GM18873 (cell line): Measurements from ENCODE around the gene RNF227.

ENCODE experiments used
- ATAC-seq: cut with Tn5 transposase; IDR thresholded peaks from one replicate; pipeline ENCODE4 v1.9.1; 2021; ENCODE audit warnings: mild to moderate bottlenecking, moderate library complexity, moderate number of reproducible peaks; ENCODE audit not compliant: unreplicated experiment, low FRiP score

Gene RNF227

DNA sequence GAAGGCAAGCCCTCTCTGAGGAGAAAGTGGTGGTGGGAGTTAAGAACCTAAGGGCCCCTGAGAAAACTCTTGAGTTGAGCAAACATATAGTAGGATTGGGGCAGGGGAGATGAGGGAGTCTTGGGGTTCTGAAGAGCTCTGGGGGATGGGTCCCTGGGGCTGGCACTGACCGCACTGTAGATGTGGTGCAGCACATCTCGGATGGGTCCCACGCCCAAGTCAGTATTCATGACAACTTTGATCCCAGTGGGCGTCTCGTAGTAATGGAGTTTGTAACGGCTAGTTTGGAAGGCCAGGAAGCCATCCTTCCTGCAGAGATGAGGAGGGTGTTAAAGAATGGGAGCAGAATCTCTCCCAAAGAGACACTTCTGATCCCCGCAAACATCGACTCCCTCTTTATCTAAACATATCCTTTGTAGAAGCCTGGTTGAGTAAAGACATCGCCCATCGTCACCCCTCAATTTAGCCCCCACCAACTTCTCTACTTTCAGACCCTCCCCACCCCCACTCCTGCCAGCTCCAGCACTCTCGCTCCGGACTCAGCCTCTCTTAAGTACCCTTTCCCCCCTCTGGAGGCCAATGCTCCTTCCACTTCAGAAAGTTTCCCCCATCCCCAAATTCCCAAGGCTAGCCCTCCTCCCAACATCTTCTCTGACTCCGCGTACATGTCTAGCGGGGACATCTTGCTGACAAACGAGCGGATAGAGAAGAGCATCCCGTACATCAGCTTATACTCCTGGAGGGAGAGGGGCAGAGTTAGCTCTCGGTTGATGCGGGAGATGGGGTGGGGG, 14.9 kb upstream of the RNF227 start:
- no peak for ATAC-seq

- ATAC-seq = no peak
Observed at GRCh38 chr17:7929158-7930023, 13.3 kb upstream of the RNF227 start, which contains the start of gene KCNAB3. Gene KCNAB3, minus strand, starts transcription at chr17:7929856. Its CDS starts 421 bp downstream, at chr17:7929435.

GRCh38 chr17:7927596-7927995, 11.5 kb upstream of the RNF227 start:
- ATAC-seq = no peak

- no peak for ATAC-seq
Observed at GRCh38 chr17:7922845-7923628, 6.9 kb upstream of the RNF227 start.

DNA sequence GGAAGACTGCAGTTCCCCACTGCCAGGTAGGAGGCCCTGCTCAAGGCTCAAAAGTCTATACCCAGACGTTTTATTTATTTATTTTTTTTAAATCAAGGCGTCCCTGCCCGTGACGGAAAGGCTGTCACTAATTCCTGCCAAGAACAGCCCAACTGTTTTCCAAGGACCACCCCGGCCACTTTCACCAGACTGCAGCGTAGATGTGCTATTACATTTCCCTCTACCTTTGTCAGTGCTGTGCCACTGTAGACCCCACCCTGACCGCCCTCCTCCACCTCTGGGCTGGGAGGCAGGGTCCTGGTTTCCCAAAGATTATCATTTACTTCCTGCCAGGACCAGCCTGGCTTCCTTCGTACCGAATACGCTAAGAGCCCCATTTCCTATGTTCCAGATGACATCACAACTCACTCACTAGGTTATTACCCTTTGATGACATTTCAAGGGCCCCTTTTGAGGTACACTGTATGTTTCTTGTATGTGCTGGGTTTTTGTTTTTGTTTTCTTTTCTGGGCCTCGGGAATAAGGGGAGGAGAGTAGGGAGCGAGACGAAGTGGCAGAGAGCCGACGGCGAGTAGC, 6.3 kb upstream of the RNF227 start:
- ATAC-seq = no peak

DNA sequence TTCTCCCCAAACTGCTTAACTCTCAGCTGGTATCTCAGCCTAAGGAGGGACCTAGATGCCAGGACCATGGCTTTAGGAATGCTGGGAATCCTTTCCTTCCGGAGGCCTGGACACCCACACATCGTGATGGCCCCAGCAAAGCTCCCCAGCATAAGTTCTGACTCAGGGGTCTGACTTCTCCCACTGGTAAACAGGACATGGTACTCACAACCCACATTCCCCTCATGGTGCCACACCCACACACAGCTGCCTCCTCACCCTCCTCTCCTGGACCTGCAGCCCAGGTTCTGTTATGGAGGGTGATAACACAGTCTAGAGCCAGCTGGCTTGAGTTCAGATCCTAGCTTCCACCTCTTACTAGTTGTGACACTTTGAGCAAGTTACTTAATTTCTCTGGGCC, 719 bp upstream of the RNF227 start:
- ATAC-seq = no peak

DNA sequence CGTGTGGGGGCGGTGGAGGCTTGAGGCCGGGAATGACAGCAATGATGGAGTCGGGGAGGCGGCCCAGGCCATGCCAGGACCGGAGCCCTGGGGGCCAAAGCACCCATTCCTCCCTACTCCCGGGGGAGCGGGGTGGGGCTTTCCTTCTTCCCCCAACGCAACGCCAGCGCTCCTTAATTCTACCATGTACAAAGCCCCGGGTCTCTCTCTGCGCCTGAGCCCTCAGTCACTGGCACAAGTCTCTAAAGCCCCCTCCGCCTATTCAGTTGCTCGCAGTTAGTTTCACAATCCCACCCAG, 245 bp upstream of the RNF227 start:
- ATAC-seq = no peak

DNA sequence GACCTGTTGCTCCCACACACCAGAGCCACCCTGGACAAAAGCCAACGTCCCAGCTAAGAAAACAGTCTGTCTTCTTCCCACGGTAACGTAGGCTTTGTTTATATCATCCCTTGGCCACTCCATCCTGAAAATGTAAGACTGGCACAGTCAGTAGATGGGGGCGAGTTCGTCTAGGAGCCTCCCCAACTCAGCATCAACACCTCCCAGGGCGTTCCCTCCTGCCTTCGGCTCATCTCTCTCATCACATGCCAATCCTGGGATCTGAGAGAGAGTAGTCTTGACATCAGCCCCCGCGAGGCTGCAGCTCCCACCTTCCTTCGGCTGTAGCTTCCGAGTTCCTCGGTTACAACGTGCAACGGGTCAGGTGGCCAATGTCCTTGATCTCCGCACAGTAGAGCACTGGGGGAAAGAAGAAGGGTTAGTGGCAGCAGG, 894 bp downstream of the RNF227 start:
- no peak for ATAC-seq

GRCh38 chr17:7912927-7913524, 3.1 kb downstream of the RNF227 start:
- no peak for ATAC-seq

- ATAC-seq = no peak
Observed at GRCh38 chr17:7911116-7911515, 5.0 kb downstream of the RNF227 start.

DNA sequence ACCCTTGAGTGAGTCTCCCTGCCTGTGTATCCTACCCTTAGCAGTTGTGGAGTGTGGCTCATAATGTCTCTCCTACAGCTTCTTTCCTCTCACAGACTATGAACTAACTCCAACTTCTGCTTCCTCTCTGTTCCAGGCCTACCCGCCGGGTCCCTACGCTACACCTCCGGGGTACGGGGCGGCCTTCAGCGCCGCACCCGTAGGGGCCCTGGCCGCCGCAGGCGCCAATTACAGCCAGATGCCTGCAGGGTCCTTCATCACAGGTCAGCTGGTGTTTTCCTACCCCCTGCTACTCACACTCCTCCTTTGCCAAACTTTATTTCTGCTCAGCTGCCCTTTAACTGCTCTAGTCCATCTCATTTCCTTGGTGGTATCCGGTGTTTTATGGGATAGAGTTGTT, 5.4 kb downstream of the RNF227 start:
- ATAC-seq = no peak

DNA sequence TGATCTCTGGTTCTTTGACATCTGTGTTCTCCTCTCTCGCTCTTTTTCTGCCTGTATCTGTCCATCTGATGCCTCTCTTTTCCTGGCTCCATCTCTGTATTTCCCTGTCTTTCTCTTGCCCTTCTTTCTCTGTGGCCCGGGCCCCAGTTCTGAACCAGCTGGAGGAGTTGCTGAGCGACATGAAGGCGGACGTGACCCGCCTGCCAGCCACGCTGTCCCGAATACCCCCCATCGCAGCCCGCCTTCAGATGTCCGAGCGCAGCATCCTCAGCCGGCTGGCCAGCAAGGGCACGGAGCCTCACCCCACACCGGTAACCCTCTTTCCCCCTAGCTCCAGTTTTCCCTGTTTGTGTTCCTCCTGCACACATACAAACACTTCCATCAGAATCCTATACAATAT, 5.8 kb downstream of the RNF227 start:
- ATAC-seq = no peak

DNA sequence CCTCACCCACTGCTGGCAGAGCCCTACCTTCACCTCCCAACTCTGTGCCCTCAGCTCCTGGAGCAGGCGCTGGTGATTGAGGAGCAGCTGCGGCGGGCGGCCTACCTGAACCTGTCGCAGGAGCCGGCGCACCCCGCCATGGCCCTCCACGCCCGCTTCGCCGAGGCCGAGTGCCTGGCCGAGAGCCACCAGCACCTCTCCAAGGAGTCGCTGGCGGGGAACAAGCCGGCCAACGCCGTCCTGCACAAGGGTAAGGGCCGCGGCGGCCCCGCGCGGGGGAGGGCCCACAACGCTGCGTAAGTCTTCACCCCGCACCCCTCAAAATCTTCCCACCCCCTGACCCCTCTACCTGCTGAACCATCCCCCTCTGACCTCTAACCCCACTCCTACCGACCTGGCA, 7.0 kb downstream of the RNF227 start:
- ATAC-seq = no peak

DNA sequence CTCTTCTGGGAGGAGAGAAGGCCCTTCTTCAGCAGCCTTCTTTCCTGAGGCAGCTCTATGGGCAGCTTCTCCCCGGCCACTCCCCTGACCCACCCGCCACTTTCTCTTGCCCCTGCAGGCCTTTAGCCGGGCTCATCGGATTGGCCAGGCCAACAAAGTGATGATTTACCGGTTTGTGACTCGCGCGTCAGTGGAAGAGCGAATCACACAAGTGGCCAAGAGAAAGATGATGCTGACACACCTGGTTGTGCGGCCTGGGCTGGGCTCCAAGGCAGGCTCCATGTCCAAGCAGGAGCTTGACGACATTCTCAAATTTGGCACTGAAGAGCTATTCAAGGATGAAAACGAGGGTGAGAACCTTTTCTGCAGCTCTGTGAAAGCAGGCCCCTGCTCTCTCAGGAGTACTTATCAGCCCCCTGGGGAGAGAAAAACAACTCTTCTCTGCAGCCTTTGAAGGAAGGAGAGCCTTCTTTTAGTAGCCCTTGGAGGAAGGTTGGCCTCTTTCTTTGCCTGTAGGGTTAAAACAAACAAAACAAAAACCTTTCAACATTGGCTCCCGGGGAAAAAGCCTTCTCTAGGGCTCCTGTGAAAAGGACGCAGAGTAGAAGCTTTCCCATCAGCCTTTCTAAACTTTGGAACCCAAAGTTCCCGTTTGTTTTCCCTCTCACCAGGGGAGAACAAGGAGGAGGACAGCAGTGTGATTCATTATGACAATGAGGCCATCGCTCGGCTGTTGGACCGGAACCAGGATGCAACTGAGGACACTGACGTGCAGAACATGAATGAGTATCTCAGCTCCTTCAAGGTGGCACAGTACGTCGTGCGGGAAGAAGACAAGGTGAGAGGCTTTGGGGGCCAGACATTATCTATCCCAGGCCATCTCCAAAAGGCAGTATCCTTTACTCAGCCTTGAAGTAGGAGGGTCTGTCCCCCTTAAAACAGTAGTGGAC, 12.7 kb downstream of the RNF227 start:
- no peak for ATAC-seq

GRCh38 chr17:7897773-7898172, 18.3 kb downstream of the RNF227 start:
- no peak for ATAC-seq

GRCh38 chr17:7897090-7897489, 19.0 kb downstream of the RNF227 start:
- no peak for ATAC-seq

DNA sequence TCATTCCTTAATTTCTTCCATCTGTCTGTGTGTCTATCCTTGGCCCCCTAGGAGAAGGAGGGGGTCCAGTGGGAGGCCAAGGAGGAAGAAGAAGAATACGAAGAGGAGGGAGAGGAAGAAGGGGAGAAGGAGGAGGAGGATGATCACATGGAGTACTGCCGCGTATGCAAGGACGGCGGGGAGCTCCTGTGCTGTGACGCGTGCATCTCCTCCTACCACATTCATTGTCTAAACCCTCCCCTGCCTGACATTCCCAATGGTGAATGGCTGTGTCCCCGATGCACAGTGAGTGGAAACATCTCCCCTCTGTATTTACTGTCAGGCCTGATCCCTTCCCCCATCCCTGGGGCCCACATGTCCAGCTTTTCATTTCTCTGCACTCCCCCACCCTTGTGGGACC, 21.2 kb downstream of the RNF227 start:
- no peak for ATAC-seq

- no peak for ATAC-seq
Observed at GRCh38 chr17:7894226-7894625, 21.9 kb downstream of the RNF227 start.

- no peak for ATAC-seq
Observed at GRCh38 chr17:7893187-7893880, 22.8 kb downstream of the RNF227 start.
